ENCODE measurements around the gene RIMS4.
"Not testable (repeated sequence)": the region's sequence is repeated elsewhere in the genome, so short reads cannot be mapped to it uniquely, and the experiment has no call there.

The RIMS4 gene

GRCh38 chr20:44827401-44827800 lies 17.1 kb upstream of the RIMS4 start:
- H3K9ac ChIP-seq (ENCODE audit: low read length), result no peak overlapping the region

GRCh38 chr20:44821576-44821975 lies 11.2 kb upstream of the RIMS4 start:
- not testable (repeated sequence) for H3K9ac ChIP-seq (ENCODE audit: low read length); H3K27me3 ChIP-seq (ENCODE audit: control insufficient read depth, insufficient read depth, low read length); H3K36me3 ChIP-seq (ENCODE audit: control insufficient read depth, insufficient read depth, low read length); H3K4me3 ChIP-seq (ENCODE audit: low read length); H3K4me1 ChIP-seq (ENCODE audit: control insufficient read depth, insufficient read depth, low read length); H3K9me3 ChIP-seq (ENCODE audit: control insufficient read depth, low read length)

More at GRCh38 chr20:44827401-44827800, 17.1 kb upstream of the RIMS4 start:
- Histone ChIP-seq H3K4me3 (ENCODE audit: low read length) (no peak overlapping the region), H3K27me3 (ENCODE audit: control insufficient read depth, insufficient read depth, low read length) (no peaks in the 10 kb centered on the region), H3K36me3 (ENCODE audit: control insufficient read depth, insufficient read depth, low read length) (no peaks in the 10 kb centered on the region), H3K9me3 (ENCODE audit: control insufficient read depth, low read length) (no peaks in the 10 kb centered on the region), H3K4me1 (ENCODE audit: control insufficient read depth, insufficient read depth, low read length) (no peaks in the 10 kb centered on the region)

GRCh38 chr20:44819936-44820335 lies 9.6 kb upstream of the RIMS4 start:
- Histone ChIP-seq H3K4me3 (ENCODE audit: low read length) (no peak overlapping the region), H3K4me1 (ENCODE audit: control insufficient read depth, insufficient read depth, low read length) (no peaks in the 10 kb centered on the region), H3K9me3 (ENCODE audit: control insufficient read depth, low read length) (no peaks in the 10 kb centered on the region), H3K9ac (ENCODE audit: low read length) (no peak overlapping the region), H3K36me3 (ENCODE audit: control insufficient read depth, insufficient read depth, low read length) (no peaks in the 10 kb centered on the region), H3K27me3 (ENCODE audit: control insufficient read depth, insufficient read depth, low read length) (no peaks in the 10 kb centered on the region)

- Histone ChIP-seq H3K36me3 (ENCODE audit: control insufficient read depth, insufficient read depth, low read length) (no peaks in the 10 kb centered on the region), H3K9ac (ENCODE audit: low read length) (no peak overlapping the region), H3K4me3 (ENCODE audit: low read length) (no peak overlapping the region), H3K9me3 (ENCODE audit: control insufficient read depth, low read length) (no peaks in the 10 kb centered on the region), H3K27me3 (ENCODE audit: control insufficient read depth, insufficient read depth, low read length) (peaks cover 1% of the 10 kb centered on the region), H3K4me1 (ENCODE audit: control insufficient read depth, insufficient read depth, low read length) (no peaks in the 10 kb centered on the region)
Observed at GRCh38 chr20:44817143-44817910, 7.0 kb upstream of the RIMS4 start.

- no peaks in the 10 kb centered on the region for H3K36me3 ChIP-seq (ENCODE audit: control insufficient read depth, insufficient read depth, low read length)
- H3K4me1 ChIP-seq (ENCODE audit: control insufficient read depth, insufficient read depth, low read length), result no peaks in the 10 kb centered on the region
- H3K9ac ChIP-seq (ENCODE audit: low read length), result no peak overlapping the region
- peaks cover 5% of the 10 kb centered on the region for H3K9me3 ChIP-seq (ENCODE audit: control insufficient read depth, low read length)
- peaks cover 20% of the 10 kb centered on the region for H3K27me3 ChIP-seq (ENCODE audit: control insufficient read depth, insufficient read depth, low read length)
- H3K4me3 ChIP-seq (ENCODE audit: low read length), result no peak overlapping the region
Observed at GRCh38 chr20:44814937-44815336, 4.6 kb upstream of the RIMS4 start.

GRCh38 chr20:44811150-44811685 lies 872 bp upstream of the RIMS4 start:
- H3K9me3 ChIP-seq (ENCODE audit: control insufficient read depth, low read length), result peaks cover 5% of the 10 kb centered on the region
- no peak overlapping the region for H3K4me3 ChIP-seq (ENCODE audit: low read length)
- no peaks in the 10 kb centered on the region for H3K4me1 ChIP-seq (ENCODE audit: control insufficient read depth, insufficient read depth, low read length)
- peaks cover 53% of the 10 kb centered on the region for H3K27me3 ChIP-seq (ENCODE audit: control insufficient read depth, insufficient read depth, low read length)
- H3K9ac ChIP-seq (ENCODE audit: low read length), result no peak overlapping the region
- H3K36me3 ChIP-seq (ENCODE audit: control insufficient read depth, insufficient read depth, low read length), result no peaks in the 10 kb centered on the region

- Histone ChIP-seq H3K4me3 (ENCODE audit: low read length) (no peak overlapping the region), H3K9ac (ENCODE audit: low read length) (no peak overlapping the region), H3K36me3 (ENCODE audit: control insufficient read depth, insufficient read depth, low read length) (no peaks in the 10 kb centered on the region), H3K27me3 (ENCODE audit: control insufficient read depth, insufficient read depth, low read length) (peaks cover 59% of the 10 kb centered on the region), H3K4me1 (ENCODE audit: control insufficient read depth, insufficient read depth, low read length) (no peaks in the 10 kb centered on the region), H3K9me3 (ENCODE audit: control insufficient read depth, low read length) (peaks cover 5% of the 10 kb centered on the region)
Observed at GRCh38 chr20:44810061-44810390, 320 bp downstream of the RIMS4 start.

GRCh38 chr20:44809380-44810060 lies 826 bp downstream of the RIMS4 start:
- H3K9me3 ChIP-seq (ENCODE audit: control insufficient read depth, low read length), result peaks cover 5% of the 10 kb centered on the region
- H3K4me1 ChIP-seq (ENCODE audit: control insufficient read depth, insufficient read depth, low read length), result no peaks in the 10 kb centered on the region
- H3K4me3 ChIP-seq (ENCODE audit: low read length), result no peak overlapping the region
- H3K27me3 ChIP-seq (ENCODE audit: control insufficient read depth, insufficient read depth, low read length), result peaks cover 59% of the 10 kb centered on the region
- no peak overlapping the region for H3K9ac ChIP-seq (ENCODE audit: low read length)
- no peaks in the 10 kb centered on the region for H3K36me3 ChIP-seq (ENCODE audit: control insufficient read depth, insufficient read depth, low read length)

GRCh38 chr20:44807684-44808056 lies 2.7 kb downstream of the RIMS4 start:
- H3K9me3 ChIP-seq (ENCODE audit: control insufficient read depth, low read length), result peaks cover 5% of the 10 kb centered on the region
- peaks cover 59% of the 10 kb centered on the region for H3K27me3 ChIP-seq (ENCODE audit: control insufficient read depth, insufficient read depth, low read length)
- H3K4me3 ChIP-seq (ENCODE audit: low read length), result no peak overlapping the region
- no peaks in the 10 kb centered on the region for H3K36me3 ChIP-seq (ENCODE audit: control insufficient read depth, insufficient read depth, low read length)
- H3K9ac ChIP-seq (ENCODE audit: low read length), result no peak overlapping the region
- H3K4me1 ChIP-seq (ENCODE audit: control insufficient read depth, insufficient read depth, low read length), result no peaks in the 10 kb centered on the region

GRCh38 chr20:44807051-44807683 lies 3.2 kb downstream of the RIMS4 start:
- H3K9me3 ChIP-seq (ENCODE audit: control insufficient read depth, low read length), result peaks cover 5% of the 10 kb centered on the region
- H3K36me3 ChIP-seq (ENCODE audit: control insufficient read depth, insufficient read depth, low read length), result no peaks in the 10 kb centered on the region
- H3K9ac ChIP-seq (ENCODE audit: low read length), result no peak overlapping the region
- H3K4me1 ChIP-seq (ENCODE audit: control insufficient read depth, insufficient read depth, low read length), result no peaks in the 10 kb centered on the region
- H3K4me3 ChIP-seq (ENCODE audit: low read length), result no peak overlapping the region
- H3K27me3 ChIP-seq (ENCODE audit: control insufficient read depth, insufficient read depth, low read length), result peaks cover 56% of the 10 kb centered on the region

GRCh38 chr20:44805979-44806620 lies 4.2 kb downstream of the RIMS4 start:
- Histone ChIP-seq H3K27me3 (ENCODE audit: control insufficient read depth, insufficient read depth, low read length) (peaks cover 45% of the 10 kb centered on the region), H3K36me3 (ENCODE audit: control insufficient read depth, insufficient read depth, low read length) (no peaks in the 10 kb centered on the region), H3K4me3 (ENCODE audit: low read length) (no peak overlapping the region)

More at GRCh38 chr20:44805979-44806620, 4.2 kb downstream of the RIMS4 start:
- Histone ChIP-seq H3K9me3 (ENCODE audit: control insufficient read depth, low read length) (no peaks in the 10 kb centered on the region), H3K9ac (ENCODE audit: low read length) (no peak overlapping the region), H3K4me1 (ENCODE audit: control insufficient read depth, insufficient read depth, low read length) (no peaks in the 10 kb centered on the region)

Data from mucosa of stomach (tissue), 1 donor.